Adrenal gland (tissue), 5 donors: ENCODE results near the gene ARRDC3.

Source experiments
- POLR2A ChIP-seq, 2 donors: fragments of 450-650 bp; IDR thresholded peaks; one replicate each; pipeline ENCODE4 v1.6.1; 2017; ENCODE audit warnings: antibody characterized with exemption in 2 of 2, mild to moderate bottlenecking in 2 of 2, moderate library complexity in 1 of 2
- TF ChIP-seq, protein P1 (sequence below), 6 experiments: fragments of 450-650 bp in 4 of 6; fragments of 200-600 bp in 2 of 6; sonication (generic) in 1 of 6; IDR thresholded peaks; 1 replicate in 5 of 6; 2 replicates in 1 of 6; pipeline versions ENCODE4 v1.5.1 to v1.8.0; 2016 to 2021; ENCODE audit warnings: antibody characterized with exemption in 6 of 6, mild to moderate bottlenecking in 2 of 6, moderate library complexity in 1 of 6
- donor health status: DM: no; HTN: no; CAD: no.

DNA sequence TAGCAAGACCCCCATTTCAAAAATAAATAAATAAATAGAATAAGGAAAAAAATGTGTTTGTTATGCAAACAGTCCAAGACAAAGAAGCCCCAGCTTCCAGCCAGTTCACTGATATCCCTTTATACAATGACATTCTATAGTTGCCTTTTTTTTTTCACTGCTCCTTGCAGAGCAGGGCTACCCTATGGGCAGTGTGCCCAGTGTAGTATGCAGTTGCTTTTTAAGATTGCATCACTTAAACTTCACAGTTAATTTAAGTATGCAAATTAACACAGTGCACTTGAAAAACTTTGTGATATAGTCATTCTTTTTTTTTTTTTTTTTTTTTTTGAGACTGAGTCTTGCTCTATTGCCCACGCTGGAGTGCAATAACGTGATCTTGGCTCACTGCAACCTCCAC is 40.8 kb upstream of the ARRDC3 start:
- TF ChIP-seq, protein P1, sequence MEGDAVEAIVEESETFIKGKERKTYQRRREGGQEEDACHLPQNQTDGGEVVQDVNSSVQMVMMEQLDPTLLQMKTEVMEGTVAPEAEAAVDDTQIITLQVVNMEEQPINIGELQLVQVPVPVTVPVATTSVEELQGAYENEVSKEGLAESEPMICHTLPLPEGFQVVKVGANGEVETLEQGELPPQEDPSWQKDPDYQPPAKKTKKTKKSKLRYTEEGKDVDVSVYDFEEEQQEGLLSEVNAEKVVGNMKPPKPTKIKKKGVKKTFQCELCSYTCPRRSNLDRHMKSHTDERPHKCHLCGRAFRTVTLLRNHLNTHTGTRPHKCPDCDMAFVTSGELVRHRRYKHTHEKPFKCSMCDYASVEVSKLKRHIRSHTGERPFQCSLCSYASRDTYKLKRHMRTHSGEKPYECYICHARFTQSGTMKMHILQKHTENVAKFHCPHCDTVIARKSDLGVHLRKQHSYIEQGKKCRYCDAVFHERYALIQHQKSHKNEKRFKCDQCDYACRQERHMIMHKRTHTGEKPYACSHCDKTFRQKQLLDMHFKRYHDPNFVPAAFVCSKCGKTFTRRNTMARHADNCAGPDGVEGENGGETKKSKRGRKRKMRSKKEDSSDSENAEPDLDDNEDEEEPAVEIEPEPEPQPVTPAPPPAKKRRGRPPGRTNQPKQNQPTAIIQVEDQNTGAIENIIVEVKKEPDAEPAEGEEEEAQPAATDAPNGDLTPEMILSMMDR (IDR thresholded peaks at IDR 0.05): no peak
- no peak for TF ChIP-seq POLR2A (IDR thresholded peaks at IDR 0.05)
